GM21825 (cell line): ENCODE data around the gene PCED1A.

Experiments used
- ATAC-seq: cut with Tn5 transposase; IDR thresholded peaks from one replicate; pipeline ENCODE4 v1.9.1; 2021; ENCODE audit warnings: mild to moderate bottlenecking, moderate library complexity; ENCODE audit not compliant: unreplicated experiment

The PCED1A gene, protein sequence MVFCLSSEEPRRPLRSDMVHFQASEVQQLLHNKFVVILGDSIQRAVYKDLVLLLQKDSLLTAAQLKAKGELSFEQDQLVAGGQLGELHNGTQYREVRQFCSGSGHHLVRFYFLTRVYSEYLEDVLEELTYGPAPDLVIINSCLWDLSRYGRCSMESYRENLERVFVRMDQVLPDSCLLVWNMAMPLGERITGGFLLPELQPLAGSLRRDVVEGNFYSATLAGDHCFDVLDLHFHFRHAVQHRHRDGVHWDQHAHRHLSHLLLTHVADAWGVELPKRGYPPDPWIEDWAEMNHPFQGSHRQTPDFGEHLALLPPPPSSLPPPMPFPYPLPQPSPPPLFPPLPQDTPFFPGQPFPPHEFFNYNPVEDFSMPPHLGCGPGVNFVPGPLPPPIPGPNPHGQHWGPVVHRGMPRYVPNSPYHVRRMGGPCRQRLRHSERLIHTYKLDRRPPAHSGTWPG

GRCh38 chr20:2840138-2840966 lies at the start of gene PCED1A, which contains the start of gene VPS16:
PCED1A (minus strand) TSS chr20:2840655; CDS start chr20:2839912, 743 bp downstream.
VPS16 (plus strand) TSS chr20:2840745; CDS start chr20:2840775, 30 bp downstream.
- peak; percentile 91 for ATAC-seq

GRCh38 chr20:2889797-2890196 lies 49.3 kb upstream of the PCED1A start:
- no peak for ATAC-seq

- no peak for ATAC-seq
These were observed 48.8 kb upstream of the PCED1A start for GRCh38 chr20:2889209-2889608.

DNA sequence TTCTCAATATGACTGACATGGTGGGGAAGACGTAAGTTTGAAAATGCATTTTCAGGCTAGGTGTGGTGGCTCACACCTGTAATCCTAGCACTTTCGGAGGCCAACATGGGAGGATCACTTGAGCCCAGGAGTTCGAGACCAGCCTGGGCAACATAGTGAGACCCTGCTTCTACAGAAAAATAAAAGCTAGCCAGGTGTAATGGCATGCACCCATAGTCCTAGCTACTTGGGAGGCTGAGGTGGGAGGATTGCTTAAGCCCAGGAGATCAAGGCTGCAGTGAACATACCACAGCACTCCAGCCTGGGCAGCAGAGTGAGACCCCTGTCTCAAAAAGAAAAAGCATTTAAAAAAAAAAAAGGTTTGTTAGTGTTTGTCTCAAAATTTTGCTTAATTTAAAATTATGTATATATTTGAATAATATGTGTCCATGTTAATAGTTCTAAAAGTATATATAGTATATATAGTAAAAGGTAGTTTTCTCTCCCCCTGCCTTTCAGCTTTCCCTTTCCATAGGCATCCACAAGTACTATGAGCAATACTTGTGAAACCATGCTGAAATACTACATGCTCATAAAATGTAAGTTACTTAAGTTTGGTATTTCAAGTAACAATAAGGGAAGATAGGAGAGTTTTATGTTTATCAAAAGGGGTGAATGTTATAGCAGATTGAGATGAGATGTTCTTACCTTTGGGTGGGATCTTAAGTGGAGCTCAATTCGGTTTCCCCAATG lies 47.9 kb upstream of the PCED1A start:
- no peak for ATAC-seq

DNA sequence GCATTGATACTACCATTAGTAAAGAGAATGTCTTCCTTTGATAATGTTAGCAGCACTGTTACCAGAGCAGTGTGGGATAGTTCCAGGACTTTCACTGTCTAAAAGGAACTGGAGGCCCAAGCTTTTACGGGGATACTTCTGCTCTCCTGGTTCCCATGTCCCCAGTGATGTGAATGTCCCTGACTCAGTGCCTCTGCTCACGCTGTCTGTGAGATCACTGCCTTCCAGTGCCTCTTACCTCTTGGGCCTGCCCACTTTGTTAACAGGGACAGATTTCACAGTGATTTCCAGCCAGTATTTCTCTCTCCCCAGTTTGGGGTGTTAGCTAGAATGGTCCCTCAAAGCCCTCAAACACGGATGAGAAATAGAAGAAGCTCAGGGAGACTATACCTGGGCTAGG lies 47.3 kb upstream of the PCED1A start:
- ATAC-seq = no peak

GRCh38 chr20:2883726-2884637 lies 43.5 kb upstream of the PCED1A start:
- no peak for ATAC-seq

- no peak for ATAC-seq
These were observed 40.2 kb upstream of the PCED1A start for GRCh38 chr20:2880650-2881049.

- no peak for ATAC-seq
These were observed 38.7 kb upstream of the PCED1A start for GRCh38 chr20:2879146-2879545.

- ATAC-seq = no peak
These were observed 38.1 kb upstream of the PCED1A start for GRCh38 chr20:2878515-2878914.

GRCh38 chr20:2875690-2876203 lies 35.3 kb upstream of the PCED1A start:
- ATAC-seq = no peak

DNA sequence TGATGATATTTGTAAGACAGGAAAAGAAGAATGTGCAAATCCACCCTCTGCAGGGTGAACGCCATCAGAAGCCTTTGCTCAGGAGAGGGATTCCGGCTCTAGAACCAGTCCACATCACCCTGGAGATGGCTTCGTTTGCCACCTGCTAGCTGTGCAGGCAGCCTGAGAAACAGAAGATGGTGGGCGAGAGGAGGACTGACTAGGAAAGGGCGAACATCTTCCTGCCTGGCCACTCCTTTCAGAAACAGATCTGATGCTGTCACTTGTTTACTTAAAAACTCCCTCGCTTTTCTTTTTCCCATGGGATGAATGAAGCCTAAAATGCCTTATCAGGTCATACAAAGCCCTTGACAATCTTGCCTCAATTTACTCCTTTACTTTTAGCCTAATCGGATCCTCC lies 34.0 kb upstream of the PCED1A start:
- no peak for ATAC-seq

GRCh38 chr20:2873747-2874041 lies 33.2 kb upstream of the PCED1A start:
- ATAC-seq = peak; percentile 38

GRCh38 chr20:2873010-2873746 lies 32.7 kb upstream of the PCED1A start, which contains the start of gene PTPRA:
PTPRA (plus strand) TSS chr20:2873481; CDS start chr20:2964278, 90,797 bp downstream.
- peak; percentile 87 for ATAC-seq

- ATAC-seq = peak; percentile 39
These were observed 32.1 kb upstream of the PCED1A start for GRCh38 chr20:2872459-2873009.

GRCh38 chr20:2871661-2872458 lies 31.4 kb upstream of the PCED1A start:
- ATAC-seq = peak; percentile 4

GRCh38 chr20:2871111-2871465 lies 30.6 kb upstream of the PCED1A start:
- no peak for ATAC-seq

- ATAC-seq = no peak
These were observed 28.9 kb upstream of the PCED1A start for GRCh38 chr20:2869381-2869780.
